ENCODE data around the gene SPATA33.

DNA sequence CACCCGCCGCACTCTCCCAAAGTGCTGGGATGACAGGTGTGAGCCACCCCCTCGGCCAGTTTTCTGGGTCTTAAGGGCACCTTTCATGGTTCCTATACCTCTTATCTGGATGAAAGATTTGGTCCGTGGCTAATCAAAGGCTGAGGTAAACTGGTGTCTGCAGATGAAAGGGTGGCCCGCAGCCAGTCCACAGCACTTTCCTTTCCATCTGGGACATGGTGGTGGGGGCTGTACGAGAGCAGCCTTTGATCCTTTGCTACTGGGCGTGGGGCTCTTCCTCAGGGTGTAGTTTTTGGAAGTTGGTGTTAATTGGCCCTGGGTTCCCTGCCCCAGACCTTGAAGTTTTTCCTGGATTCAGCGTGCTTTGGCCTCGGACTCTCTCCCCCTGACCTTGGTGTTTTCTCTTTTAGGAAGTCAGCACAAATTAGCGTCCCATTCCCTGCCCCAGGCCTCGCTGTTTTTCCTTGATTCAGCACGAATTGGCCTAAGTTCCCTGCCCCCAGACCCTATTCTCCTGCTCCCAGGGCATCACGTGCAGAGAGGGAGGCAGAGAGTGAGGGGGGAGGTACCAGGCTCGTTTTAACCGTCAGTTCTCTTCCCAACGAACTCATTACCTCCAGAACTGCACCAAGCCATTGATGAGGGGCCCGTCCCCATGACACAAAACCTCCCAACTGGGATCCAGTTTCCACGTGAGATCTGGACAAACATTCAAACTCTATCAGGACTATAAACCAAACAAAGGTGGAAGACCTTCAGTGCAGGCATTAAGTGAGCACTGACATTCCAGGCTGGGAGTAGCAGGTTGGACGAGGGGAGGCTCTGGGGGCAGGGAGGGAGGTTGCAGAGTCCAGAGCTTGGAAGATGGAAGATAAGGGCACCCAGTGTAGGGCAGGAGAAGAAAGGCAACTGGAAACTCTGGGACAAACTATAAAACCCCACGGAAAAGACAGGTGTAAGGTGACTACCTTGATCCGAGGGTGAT is 32.6 kb upstream of the SPATA33 start:
- TF ChIP-seq, protein P1, sequence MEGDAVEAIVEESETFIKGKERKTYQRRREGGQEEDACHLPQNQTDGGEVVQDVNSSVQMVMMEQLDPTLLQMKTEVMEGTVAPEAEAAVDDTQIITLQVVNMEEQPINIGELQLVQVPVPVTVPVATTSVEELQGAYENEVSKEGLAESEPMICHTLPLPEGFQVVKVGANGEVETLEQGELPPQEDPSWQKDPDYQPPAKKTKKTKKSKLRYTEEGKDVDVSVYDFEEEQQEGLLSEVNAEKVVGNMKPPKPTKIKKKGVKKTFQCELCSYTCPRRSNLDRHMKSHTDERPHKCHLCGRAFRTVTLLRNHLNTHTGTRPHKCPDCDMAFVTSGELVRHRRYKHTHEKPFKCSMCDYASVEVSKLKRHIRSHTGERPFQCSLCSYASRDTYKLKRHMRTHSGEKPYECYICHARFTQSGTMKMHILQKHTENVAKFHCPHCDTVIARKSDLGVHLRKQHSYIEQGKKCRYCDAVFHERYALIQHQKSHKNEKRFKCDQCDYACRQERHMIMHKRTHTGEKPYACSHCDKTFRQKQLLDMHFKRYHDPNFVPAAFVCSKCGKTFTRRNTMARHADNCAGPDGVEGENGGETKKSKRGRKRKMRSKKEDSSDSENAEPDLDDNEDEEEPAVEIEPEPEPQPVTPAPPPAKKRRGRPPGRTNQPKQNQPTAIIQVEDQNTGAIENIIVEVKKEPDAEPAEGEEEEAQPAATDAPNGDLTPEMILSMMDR (IDR thresholded peaks at IDR 0.05) = no peak
- no peak for TF ChIP-seq POLR2A (IDR thresholded peaks at IDR 0.05)
